Trophoblast cell (in vitro differentiated cells and primary cell): Measurements from ENCODE around the gene CD4.

ENCODE experiments used
- DNase-seq, 2 donors: peaks; one replicate each; pipeline ENCODE4 v3.0.0-alpha.2; 2016
- H2AFZ ChIP-seq: 2 replicates; pipeline ENCODE4 v1.6.1; 2013; ENCODE audit warnings: low read length, moderate library complexity, mild to moderate bottlenecking; ENCODE audit not compliant: insufficient read depth, poor library complexity
- H2AK5ac ChIP-seq: 2 replicates; pipeline ENCODE4 v1.6.1; 2013; ENCODE audit warnings: mild to moderate bottlenecking, low read length
- H2BK120ac ChIP-seq: 2 replicates; pipeline ENCODE4 v1.6.1; 2013; ENCODE audit warnings: low read length, mild to moderate bottlenecking, moderate library complexity; ENCODE audit not compliant: insufficient read depth, poor library complexity
- H2BK12ac ChIP-seq: 2 replicates; pipeline ENCODE4 v1.6.1; 2013; ENCODE audit warnings: mild to moderate bottlenecking, low read length, moderate library complexity
- H2BK5ac ChIP-seq: 2 replicates; pipeline ENCODE4 v1.6.1; 2013; ENCODE audit warnings: low read length, low read depth, moderate library complexity, mild to moderate bottlenecking; ENCODE audit not compliant: poor library complexity
- H3K14ac ChIP-seq: 2 replicates; pipeline ENCODE4 v1.6.1; 2013; ENCODE audit warnings: mild to moderate bottlenecking, low read length
- H3K18ac ChIP-seq: 2 replicates; pipeline ENCODE4 v1.6.1; 2013; ENCODE audit warnings: mild to moderate bottlenecking, low read length
- H3K23ac ChIP-seq: 2 replicates; pipeline ENCODE4 v1.6.1; 2013; ENCODE audit warnings: low read length
- H3K27ac ChIP-seq: 2 replicates; pipeline ENCODE4 v1.5.1; 2013; ENCODE audit warnings: low read depth, mild to moderate bottlenecking, inconsistent platforms, low read length, moderate library complexity
- H3K27me3 ChIP-seq: 2 replicates; pipeline ENCODE4 v1.6.1; 2013; ENCODE audit warnings: inconsistent platforms, mild to moderate bottlenecking, low read length, moderate library complexity; ENCODE audit not compliant: insufficient read depth
- H3K36me3 ChIP-seq, 2 experiments: 1 replicate in 1 of 2; 2 replicates in 1 of 2; pipeline ENCODE4 v1.6.1; 2013; ENCODE audit warnings: low read length in 2 of 2, mild to moderate bottlenecking in 2 of 2, moderate library complexity in 1 of 2; ENCODE audit not compliant: insufficient read depth in 2 of 2, control insufficient read depth in 1 of 2
- H3K4ac ChIP-seq: 2 replicates; pipeline ENCODE4 v1.6.1; 2013; ENCODE audit warnings: low read depth, mild to moderate bottlenecking, low read length, moderate library complexity
- H3K4me1 ChIP-seq, 2 experiments: 1 replicate in 1 of 2; 2 replicates in 1 of 2; pipeline ENCODE4 v1.6.1; 2013; ENCODE audit warnings: low read length in 2 of 2, mild to moderate bottlenecking in 2 of 2, moderate library complexity in 1 of 2; ENCODE audit not compliant: insufficient read depth in 2 of 2, control insufficient read depth in 1 of 2
- H3K4me2 ChIP-seq: 2 replicates; pipeline ENCODE4 v1.6.1; 2013; ENCODE audit warnings: inconsistent platforms, mild to moderate bottlenecking, low read length, moderate library complexity
- H3K4me3 ChIP-seq: 2 replicates; pipeline ENCODE4 v1.5.1; 2013; ENCODE audit warnings: mild to moderate bottlenecking, low read depth, low read length, inconsistent platforms
- H3K79me1 ChIP-seq: one replicate; pipeline ENCODE4 v1.6.1; 2013; ENCODE audit warnings: low read length
- H3K79me2 ChIP-seq: 2 replicates; pipeline ENCODE4 v1.6.1; 2013; ENCODE audit warnings: low read length, mild to moderate bottlenecking; ENCODE audit not compliant: control insufficient read depth, insufficient read depth, poor library complexity
- H3K9ac ChIP-seq: 2 replicates; pipeline ENCODE4 v1.6.1; 2013; ENCODE audit warnings: mild to moderate bottlenecking, low read length
- H3K9me3 ChIP-seq: 2 replicates; pipeline ENCODE4 v1.6.1; 2013; ENCODE audit warnings: low read depth, mild to moderate bottlenecking, control low read depth, inconsistent platforms, low read length; ENCODE audit not compliant: insufficient read depth
- H4K12ac ChIP-seq: 2 replicates; pipeline ENCODE4 v1.6.1; 2013; ENCODE audit warnings: low read depth, mild to moderate bottlenecking, low read length, moderate library complexity
- H4K8ac ChIP-seq: 2 replicates; pipeline ENCODE4 v1.6.1; 2013; ENCODE audit warnings: low read depth, mild to moderate bottlenecking, low read length, moderate library complexity
- H4K91ac ChIP-seq: one replicate; pipeline ENCODE4 v1.6.1; 2013; ENCODE audit warnings: low read depth, mild to moderate bottlenecking, low read length, moderate library complexity
- WGBS: extraction: QIAGEN DNeasy Blood & Tissue Kit; methylation state at CpG from one replicate; pipeline ENCODE4 v1.1.7; 2013; ENCODE audit warnings: missing lambda C conversion rate; ENCODE audit not compliant: insufficient read length, insufficient coverage; ENCODE audit errors: extremely low coverage; 5-methylcytosine and 5-hydroxymethylcytosine counted together

CD4 gene

DNA sequence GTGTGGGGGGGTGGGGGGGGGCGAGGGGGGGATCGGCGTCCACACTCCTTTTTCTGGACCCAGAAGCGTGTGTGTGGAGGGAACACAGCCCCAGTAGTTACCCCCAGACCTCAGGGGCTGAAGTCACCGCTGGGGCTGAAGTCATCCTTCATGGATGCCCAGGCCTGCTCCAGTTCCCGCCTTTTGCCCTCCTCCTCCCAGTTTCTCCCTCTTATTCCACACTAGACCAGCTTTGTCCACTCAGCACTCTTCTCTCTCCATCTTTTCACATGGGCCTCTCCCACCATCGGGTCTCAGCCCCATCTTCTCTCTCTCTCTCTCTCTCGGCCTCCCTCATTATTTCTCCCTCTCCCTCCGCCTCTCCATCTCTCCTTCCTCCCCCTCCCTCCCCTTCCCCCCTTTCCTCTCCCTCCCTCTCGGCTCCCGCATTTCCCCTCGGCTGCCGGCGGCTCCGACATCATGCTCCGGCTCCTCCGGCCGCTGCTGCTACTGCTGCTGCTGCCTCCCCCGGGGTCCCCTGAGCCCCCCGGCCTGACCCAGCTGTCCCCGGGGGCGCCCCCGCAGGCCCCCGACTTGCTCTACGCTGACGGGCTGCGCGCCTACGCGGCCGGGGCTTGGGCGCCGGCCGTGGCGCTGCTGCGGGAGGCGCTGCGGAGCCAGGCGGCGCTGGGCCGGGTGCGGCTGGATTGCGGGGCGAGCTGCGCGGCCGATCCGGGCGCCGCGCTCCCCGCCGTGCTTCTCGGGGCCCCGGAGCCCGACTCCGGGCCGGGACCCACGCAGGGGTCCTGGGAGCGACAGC, 38.9 kb downstream of the CD4 start, which contains the start of gene P3H3:
Gene P3H3, plus strand, starts transcription at position 426 of the 799 bp plus-strand sequence. Its CDS starts 34 bp downstream, at position 460.
- WGBS = no CpG with 5 or more reads among the region's 60 CpGs
- no peaks in the 10 kb centered on the region for H3K27me3 ChIP-seq
- peak in 1 of 2 donors; percentile 18 for DNase-seq

DNA sequence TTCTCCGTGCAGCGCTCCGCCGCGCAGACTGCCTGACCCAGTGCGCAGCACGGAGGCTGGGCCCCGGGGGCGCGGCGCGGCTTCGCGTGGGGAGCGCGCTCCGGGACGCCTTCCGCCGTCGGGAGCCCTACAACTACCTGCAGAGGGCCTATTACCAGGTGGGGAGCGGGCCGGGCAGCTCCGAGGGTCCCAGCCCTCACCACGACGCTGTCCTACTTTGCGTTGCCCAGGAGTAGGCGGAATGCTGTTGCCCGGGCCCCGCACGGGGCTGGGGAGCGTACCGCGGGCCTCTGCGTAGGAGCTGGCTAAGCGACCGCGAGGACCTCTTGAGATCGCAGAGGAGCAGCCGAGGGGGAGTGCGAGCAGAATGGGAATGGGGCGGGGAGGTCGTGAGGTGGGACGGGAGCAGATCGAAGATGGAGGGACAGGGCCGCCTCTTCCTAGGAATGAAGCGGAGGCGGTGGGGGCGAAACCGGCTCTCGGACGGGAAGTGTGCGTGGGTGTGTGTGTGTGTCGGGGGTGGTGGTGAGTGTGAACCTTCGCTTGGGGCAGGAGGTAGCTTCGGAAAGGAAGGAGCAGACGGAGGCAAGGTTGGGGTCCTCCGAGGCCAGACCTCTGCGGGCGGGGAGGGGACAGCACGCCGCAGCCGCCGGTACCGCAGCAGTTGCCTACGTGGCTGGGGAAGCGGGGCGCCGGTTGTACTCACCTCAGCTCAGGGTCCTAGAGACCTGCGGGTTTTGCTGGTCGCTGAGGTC, 39.6 kb downstream of the CD4 start:
- Histone ChIP-seq H2AFZ (peak overlapping the region; percentile 97), H3K4me1 (peaks cover 0 to 16% of the 10 kb centered on the region in 2 experiments), H3K14ac (peak overlapping the region; percentile 97), H2BK12ac (peak overlapping the region; percentile 10), H3K4me3 (peak overlapping the region; percentile 82), H3K4me2 (peak overlapping the region; percentile 97), H2BK120ac (peak overlapping the region; percentile 81), H4K91ac (peak overlapping the region; percentile 91), H3K9me3 (no peaks in the 10 kb centered on the region), H4K12ac (peak overlapping the region; percentile 94), H4K8ac (peak overlapping the region; percentile 81), H3K36me3 (peaks cover 28 to 32% of the 10 kb centered on the region in 2 experiments), H3K27ac (no peak overlapping the region), H2AK5ac (peak overlapping the region; percentile 92), H3K27me3 (no peaks in the 10 kb centered on the region), H3K23ac (no peak overlapping the region), H2BK5ac (peak overlapping the region; percentile 24), H3K79me2 (peaks cover 8% of the 10 kb centered on the region), H3K79me1 (peaks cover 10% of the 10 kb centered on the region), H3K18ac (peak overlapping the region; percentile 96), H3K4ac (peak overlapping the region; percentile 90), H3K9ac (peak overlapping the region; percentile 82)
- WGBS = no CpG with 5 or more reads among the region's 71 CpGs
- no peak for DNase-seq

More for the DNA sequence above, 38.9 kb downstream of the CD4 start, which contains the start of gene P3H3:
- Histone ChIP-seq H3K79me2 (peaks cover 8% of the 10 kb centered on the region), H3K18ac (peak within 1 kb of the TSS; percentile 96), H3K4me1 (peaks cover 0 to 20% of the 10 kb centered on the region in 2 experiments), H2AK5ac (peak within 1 kb of the TSS; percentile 92), H4K12ac (peak within 1 kb of the TSS; percentile 94), H3K79me1 (peaks cover 10% of the 10 kb centered on the region), H4K8ac (peak within 1 kb of the TSS; percentile 81), H3K23ac (no peak within 1 kb of the TSS), H2BK5ac (peak within 1 kb of the TSS; percentile 24), H3K36me3 (peaks cover 21 to 25% of the 10 kb centered on the region in 2 experiments), H3K9me3 (no peaks in the 10 kb centered on the region), H3K4me3 (peak within 1 kb of the TSS; percentile 82), H3K9ac (peak within 1 kb of the TSS; percentile 82), H4K91ac (peak within 1 kb of the TSS; percentile 91), H2BK120ac (peak within 1 kb of the TSS; percentile 81), H2AFZ (peak within 1 kb of the TSS; percentile 97), H3K27ac (no peak within 1 kb of the TSS), H3K4me2 (peak within 1 kb of the TSS; percentile 97), H2BK12ac (peak within 1 kb of the TSS; percentile 10), H3K14ac (peak within 1 kb of the TSS; percentile 97), H3K4ac (peak within 1 kb of the TSS; percentile 90)

DNA sequence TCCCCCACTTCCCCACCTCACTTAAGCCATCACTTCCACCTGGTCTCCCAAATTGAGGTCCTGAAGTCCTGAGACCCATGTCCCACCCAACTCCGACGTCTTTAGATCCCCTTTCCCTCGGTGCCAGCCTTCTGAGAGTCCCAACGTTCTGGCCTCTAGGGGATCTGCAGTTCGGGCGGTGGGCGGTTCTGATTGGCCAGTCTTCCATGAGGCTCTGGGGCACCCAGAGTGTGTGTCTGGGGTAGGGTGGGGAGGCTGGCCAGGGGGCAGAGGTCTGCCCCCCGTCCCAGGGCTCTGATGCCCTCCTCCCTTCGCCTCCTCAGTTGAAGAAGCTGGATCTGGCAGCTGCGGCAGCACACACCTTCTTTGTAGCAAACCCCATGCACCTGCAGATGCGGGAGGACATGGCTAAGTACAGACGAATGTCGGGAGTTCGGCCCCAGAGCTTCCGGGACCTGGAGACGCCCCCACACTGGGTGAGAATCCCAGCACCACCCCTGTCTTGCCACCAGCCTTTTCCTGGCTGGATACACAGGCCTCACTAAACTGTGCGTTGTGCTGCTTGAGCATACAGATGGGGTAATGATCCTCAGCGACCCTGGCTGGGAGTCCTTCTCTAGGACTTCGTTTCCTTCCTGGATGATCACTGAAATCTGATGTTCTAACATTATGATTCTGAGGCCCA, 40.4 kb downstream of the CD4 start:
- no CpG with 5 or more reads among the region's 19 CpGs for WGBS
- H2BK5ac ChIP-seq = no peak overlapping the region
- H3K4me2 ChIP-seq = peak overlapping the region; percentile 97
- no peaks in the 10 kb centered on the region for H3K27me3 ChIP-seq
- no peak overlapping the region for H2BK12ac ChIP-seq
- peak overlapping the region; percentile 97 for H3K14ac ChIP-seq
- no peak overlapping the region for H3K23ac ChIP-seq
- H3K4ac ChIP-seq = peak overlapping the region; percentile 90
- H2BK120ac ChIP-seq = no peak overlapping the region
- peak overlapping the region; percentile 82 for H3K9ac ChIP-seq
- H3K4me3 ChIP-seq = peak overlapping the region; percentile 82
- peaks cover 10% of the 10 kb centered on the region for H3K79me1 ChIP-seq
- peak overlapping the region; percentile 81 for H4K8ac ChIP-seq
- H2AK5ac ChIP-seq = peak overlapping the region; percentile 92
- H3K27ac ChIP-seq = no peak overlapping the region
- peak overlapping the region; percentile 91 for H4K91ac ChIP-seq
- H3K4me1 ChIP-seq = peaks cover 0 to 16% of the 10 kb centered on the region in 2 experiments
- H2AFZ ChIP-seq = peak overlapping the region; percentile 97
- no peaks in the 10 kb centered on the region for H3K9me3 ChIP-seq
- peak overlapping the region; percentile 96 for H3K18ac ChIP-seq
- peaks cover 28 to 32% of the 10 kb centered on the region in 2 experiments for H3K36me3 ChIP-seq
- peak overlapping the region; percentile 94 for H4K12ac ChIP-seq
- peaks cover 8% of the 10 kb centered on the region for H3K79me2 ChIP-seq
- DNase-seq = no peak
